GM19035 (cell line): ENCODE data around the gene TBC1D5.
"Not testable (repeated sequence)": the region's sequence is repeated elsewhere in the genome, so short reads cannot be mapped to it uniquely, and the experiment has no call there.

ENCODE experiments used
- ATAC-seq: cut with Tn5 transposase; IDR thresholded peaks from one replicate; pipeline ENCODE4 v1.9.1; 2021; ENCODE audit not compliant: unreplicated experiment

TBC1D5 gene

DNA sequence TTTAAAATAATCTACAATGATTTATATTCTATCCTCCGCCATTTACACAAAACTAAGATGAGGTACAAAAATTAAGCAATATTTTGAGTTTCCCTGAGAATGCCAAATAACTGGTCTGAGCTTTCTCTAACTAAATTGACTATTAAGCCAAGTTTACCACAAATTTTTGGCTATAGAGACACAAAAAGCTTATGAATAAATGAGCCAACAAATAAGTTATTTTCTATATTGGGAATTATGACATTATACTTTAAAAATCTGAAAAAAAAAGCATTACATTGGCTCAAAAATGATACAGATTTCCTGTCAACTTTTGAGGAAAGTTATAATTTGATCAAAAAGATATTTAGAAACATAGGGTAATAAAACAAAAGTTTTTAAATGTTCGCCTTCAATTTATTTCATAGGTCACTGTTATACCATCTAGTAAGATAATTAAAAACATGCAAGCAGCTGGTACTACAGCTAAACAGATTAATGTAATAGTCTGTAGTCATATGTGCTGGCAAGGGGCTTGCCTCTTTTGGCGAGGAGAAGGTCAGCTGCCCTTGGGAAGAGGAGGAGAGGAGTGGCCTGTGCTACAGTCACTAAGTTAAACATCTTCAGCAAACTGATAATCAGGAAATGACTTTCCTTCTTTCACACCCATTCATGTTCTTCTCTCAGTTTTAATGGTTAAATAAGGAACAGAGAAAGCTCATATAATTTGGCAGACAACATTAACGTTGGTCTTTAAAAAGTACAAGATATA, 318.5 kb downstream of the TBC1D5 start:
- ATAC-seq: no peak

DNA sequence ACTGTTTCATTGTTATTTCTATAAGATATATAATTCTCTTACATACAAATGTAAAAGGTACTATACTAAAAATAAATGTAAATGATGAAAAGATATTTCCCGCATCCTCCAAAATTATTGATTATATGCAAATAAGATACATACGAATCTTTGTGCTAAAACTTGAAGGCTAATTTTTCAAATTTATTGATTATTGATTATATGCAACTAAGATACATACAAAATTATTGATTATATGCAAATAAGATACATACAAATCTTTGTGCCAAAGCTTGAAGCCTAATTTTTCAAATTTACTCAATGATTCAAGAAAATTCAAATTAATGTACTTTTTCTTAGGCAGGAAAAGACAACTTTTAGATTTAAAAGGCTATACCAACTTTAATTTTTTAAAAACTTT, 319.8 kb downstream of the TBC1D5 start:
- ATAC-seq: no peak

DNA sequence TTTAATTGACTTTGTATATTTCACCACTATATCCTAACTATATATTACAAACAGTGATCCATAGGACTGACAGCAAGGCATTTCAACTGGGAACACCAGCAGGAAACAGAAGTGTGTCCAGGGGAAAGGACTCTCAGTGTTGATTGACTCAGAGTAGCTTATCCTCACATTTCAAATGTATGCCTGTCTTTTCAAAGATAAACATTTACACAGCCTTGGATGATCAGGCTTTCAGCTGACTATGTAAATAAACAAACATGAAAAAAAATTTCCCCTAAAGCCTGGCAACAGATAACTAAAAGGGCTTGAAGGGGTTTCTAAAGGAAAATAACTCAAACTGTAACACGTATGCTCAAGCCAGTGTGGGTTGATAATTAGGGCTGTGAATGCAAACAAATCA, 321.8 kb downstream of the TBC1D5 start:
- no peak for ATAC-seq

DNA sequence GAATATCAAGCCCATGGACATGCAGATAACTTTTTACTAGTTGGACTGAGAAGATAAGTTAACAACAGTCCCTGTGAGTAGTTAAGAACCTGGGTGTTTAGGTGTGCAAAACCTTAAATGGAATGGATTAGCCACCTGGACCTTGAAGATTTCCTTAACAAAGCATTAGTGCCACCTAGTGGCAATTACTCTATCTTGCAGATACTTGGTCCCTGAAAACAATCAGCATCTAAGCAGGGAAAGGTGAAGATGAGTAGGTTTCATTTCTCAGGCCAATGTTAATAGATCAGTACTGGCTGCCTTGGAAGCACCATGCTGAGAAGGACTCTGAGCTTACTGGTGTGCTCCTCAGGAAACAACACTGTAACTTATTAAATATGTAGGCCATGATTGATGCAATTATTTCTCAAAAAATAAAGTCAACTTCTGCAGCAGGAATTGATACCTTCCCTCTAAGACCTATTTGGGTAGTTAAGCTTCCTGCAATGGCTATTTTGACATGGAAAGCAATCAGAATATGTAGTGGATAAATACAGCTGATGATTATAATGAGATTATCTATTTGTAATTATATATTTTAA, 329.4 kb downstream of the TBC1D5 start:
- peak; percentile 85 for ATAC-seq

DNA sequence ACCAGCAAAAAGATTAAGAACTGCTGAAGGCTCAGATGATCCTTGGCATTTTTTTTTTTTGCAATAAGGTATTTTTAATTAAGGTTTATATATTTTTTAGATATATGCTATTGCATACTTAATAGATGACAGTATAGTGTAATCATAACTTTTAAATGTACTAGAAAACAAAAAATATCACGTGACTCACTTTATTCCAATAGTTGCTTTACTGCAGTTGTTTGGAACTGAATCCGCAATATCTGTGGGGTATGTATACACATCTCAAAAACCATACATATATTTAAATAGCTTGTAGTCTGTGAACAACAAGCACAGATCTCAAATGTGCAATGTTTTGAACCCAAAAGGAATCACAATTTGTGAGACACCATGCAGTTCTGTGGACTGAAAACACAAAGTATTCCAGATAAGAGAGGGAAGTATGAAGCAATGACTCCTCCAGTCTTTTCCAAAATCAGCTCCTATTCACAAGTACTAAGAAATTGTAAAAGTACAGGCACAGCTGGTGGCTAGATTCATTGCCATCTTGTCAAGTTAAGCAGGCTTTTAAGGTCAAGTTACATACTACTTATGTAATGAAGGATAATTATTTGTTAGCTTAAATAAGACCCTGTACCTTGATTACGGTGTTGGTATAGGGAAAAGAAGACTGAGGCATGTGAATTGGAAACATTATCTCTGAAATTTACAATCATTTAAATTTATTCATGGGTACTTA, 331.1 kb downstream of the TBC1D5 start:
- ATAC-seq: no peak

DNA sequence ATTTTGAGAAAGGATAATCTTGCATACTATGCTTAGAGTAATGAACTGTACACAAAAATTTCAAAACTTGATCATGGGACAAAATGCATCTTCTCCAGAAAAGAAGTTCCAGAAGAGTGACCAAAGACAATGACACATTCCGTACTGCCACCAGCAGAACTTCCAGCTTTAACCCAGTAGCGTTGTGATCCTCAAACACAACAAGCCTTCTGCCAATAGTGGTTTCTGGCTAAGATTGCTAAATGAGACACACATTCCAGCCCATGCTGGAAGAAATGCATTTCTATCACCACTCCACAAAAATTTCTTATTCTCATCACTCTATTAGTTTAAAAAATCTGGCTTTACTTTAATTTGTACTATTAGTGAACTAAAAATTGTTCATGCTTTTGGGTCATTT, 334.9 kb downstream of the TBC1D5 start:
- ATAC-seq: no peak

DNA sequence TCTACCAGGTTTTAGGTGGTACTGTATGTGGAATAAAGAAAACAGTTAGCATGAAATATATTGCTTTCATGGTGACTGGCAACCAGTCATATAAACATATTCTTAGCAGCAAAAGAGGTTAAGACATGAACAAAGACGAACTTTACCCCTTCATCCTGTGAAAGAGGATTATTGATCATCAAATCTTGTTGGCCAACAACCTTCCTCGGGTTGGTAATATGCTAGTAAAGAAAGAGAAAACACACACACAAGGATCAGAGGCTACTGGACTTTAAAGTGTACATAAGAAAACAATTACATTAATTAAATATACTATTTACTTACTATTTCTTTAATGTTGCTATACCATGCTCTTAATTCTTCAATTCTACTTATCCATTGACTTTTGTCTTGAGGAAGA, 337.9 kb downstream of the TBC1D5 start:
- no peak for ATAC-seq

DNA sequence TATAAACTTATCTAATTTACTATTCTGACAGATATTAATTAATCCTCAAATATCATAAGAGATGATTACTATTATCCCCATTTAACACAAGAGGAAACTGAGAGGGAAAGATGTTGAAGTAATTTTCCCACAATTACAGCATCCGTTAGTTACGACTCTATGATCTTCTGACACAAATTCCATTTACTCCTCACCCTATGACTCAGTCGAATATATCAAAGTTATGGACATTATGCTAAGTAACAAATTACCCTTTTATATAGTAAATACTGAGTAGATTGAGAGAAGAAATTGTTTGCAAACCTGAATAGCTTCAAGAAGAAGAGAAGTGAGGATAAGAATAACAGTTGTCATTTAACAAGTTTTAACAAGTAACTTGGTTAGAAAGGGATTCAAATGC, 340.0 kb downstream of the TBC1D5 start:
- ATAC-seq: no peak

DNA sequence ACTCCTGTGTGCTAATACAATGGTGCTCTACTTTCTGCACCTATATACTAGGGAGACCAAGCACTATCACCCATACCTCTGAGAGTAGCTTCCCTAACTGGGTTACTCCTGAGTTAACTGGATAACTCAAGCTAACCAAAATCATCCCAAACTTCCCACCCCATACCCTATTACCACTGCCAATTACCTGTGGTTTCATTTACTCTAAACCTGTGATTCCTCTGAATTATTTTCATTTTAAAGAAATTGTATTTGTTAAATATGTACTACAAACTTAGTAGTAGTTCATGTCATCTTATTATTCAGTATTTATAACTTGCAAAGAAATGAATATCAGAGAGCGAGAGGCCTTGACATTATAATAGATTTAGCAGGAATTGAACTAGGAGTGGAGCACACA, 340.5 kb downstream of the TBC1D5 start:
- no peak for ATAC-seq

DNA sequence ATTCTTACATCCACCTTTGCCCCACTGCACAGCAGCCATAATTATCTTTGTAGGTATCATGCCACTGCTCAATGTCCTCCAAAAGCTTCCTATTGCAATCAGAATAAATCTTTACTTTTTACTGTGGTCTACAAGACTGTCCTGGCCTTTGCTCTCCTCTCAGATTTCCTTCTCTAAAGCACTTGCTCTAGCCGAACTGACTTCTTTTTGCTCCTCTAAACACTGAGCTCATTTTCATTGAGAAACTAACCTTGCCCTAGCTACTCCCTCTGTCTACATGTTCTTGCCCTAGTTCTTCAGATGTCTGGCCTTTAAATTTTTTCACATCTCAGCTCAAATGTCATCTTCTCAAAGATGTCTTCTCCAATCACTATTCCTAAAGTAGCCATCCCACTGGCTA, 342.8 kb downstream of the TBC1D5 start:
- peak; percentile 41 for ATAC-seq

DNA sequence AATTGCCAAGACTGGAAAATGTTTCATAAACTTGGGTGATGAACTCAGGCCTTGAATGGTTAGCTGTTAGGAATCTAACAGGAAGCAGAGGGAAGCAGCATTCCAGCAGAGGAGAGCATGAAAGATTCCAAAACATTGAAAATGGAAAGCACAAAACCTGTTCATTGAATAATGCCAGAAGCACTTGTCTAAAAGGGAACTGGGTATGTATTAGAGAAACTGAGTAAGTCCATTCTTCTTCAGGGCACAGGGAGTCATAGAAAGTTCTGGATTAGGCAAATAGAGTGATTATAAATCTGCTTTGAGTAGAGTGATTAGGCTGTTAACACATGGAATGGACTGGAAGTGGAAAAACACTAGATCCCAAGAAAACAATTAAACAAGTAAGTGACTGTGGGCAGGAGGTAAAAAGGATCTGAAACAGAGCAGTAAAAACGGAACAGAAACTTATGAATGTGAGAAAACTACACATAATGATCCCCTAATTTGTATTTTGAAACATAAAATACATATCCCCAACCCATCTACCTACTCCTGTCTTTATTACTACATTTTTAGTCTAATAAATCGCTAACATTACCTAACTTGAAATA, 343.4 kb downstream of the TBC1D5 start:
- ATAC-seq: peak; percentile 96

DNA sequence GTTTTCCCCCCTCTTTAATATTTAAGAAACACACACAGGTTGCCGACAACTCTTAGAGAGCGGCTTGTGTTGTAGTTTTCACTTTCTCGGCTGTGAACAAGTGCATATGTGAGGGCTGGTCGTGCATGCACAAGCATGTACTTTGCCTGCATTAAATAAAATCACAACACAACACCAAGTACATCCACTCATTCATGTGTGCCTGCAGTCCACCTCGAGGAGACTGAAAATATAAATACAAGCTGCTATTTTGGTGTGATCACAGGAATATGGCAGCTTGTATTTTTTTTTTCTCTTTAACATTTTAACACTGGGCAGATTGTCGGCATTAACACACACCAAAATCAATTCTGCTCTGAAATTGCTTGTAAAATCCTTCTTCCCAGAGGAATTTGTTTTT, 346.4 kb downstream of the TBC1D5 start:
- ATAC-seq: no peak

DNA sequence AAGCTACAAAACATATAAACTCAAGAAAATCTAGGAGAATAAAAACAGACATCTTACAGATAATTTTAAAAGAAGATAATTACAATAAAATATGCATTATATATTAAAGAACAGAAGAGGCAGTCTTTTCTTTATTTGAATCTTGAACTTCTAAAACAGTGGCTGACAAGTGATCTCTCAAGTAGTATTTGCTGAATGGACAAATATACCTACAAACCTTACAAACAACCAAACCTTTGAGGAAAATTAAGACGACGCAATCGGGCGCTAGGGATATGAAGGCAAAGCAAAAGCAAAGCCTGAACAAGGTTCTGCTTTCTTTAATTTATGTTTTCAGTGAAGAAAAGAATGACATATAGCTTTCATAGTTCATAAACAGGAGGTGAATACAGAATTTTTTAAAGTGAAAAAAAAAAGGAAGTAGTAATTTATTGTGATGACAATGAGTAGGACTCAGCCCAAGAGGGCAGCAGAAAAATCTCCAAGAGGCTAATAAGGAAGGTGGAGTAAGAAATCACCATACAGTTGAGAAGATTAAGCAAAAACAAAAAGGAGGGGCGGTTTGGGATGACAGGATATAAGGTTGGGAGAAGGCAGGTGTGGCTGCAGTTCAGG, 347.8 kb downstream of the TBC1D5 start:
- ATAC-seq: no peak

DNA sequence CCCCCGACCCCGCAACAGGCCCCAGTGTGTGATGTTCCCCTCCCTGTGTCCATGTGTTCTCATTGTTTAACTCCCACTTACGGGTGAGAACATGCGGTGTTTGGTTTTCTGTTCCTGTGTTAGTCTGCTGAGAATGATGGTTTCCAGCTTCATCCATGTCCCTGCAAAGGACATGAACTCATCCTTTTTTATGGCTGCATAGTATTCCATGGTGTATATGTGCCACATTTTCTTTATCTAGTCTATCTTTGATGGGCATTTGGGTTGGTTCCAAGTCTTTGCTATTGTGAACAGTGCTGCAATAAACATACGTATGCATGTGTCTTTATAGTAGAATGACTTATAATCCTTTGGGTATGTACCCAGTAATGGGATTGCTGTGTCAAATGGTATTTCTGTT, 349.9 kb downstream of the TBC1D5 start:
- ATAC-seq: not testable (repeated sequence)

DNA sequence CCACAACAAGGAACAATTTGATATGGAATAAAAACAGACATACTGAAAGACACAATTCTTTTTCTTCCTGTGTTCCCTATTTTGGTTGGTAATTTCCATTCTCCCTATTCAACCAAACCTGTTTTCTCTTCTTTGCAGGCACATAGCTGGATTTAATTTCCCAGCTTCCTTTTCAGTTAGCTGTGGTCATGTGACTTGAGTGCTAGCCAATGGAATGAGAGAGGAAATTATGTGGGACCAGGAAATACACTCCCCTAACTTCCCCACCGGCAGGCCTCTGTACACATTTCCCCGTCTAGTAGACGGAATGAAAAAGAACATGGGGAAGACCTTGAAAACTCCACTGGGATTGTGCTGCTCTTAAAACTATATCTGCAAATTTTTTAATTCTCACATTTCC, 351.6 kb downstream of the TBC1D5 start:
- ATAC-seq: no peak

DNA sequence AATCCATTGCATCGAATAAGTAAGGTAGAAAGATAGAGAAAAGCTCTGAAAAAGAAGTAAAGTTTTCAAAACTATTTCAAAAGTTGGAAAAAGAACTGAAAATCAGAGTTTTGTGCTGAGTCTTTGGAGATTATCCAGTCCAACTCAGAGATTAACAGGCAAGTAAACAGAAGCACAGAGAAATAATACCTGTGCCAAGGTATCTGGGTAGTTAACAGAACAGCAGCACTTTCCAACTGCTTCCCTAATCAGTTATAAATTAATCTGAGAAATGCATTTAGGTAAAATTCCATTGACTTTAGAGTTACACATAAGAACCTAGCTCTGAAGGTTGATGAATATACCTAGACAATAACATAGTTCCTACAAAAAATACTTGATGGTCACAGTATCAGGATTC, 355.3 kb downstream of the TBC1D5 start:
- no peak for ATAC-seq

DNA sequence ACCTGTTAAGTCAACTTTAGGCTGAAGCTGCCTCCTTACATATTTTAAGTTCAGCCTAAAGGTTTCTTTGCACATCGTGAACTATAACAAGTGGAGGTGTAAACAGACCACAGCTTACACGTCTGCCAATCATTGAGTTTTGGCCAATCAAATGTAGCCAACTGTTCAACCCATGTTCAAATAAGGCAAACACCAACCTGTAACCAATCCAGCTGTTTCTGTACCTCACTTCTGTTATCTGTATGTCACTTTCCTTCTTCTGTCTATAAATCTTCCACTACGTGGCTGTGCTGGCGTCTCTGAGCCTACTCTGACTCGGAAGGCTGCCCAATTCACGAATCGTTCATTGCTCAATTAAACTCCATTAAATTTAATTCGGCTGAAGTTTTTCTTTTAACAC, 356.0 kb downstream of the TBC1D5 start:
- ATAC-seq: no peak

DNA sequence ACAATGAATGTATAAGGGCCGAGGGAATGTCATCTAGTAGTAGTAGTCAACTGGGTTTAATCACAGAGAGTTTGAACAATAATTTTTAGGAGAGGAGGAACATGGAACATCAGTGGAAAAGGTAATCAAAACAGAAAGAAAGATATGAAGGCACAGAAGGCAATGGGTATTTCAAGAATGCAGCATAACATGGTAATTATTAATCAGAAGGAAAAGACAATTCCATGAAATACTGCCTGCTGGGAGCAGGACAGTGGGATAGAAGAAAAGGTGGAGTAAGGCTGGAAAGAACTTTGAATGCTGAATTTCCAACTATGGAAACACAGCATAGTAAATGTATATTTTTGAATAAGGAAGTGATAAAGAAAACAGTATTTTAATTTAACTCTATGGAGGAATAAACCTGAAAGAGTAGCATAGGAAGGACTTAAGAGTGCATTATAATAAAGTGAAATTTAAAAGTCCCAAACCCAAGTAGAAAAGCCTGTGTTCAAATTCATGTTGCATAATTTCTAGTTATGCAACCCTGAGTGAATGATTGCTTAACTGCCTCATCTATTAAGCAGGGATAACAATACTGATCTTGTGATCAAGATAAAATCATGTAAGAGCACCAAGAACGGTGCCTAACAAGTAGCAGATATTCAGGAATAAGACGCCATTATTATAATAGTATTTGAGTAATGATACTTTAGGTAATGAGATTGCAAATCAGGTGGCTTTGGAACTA, 357.7 kb downstream of the TBC1D5 start:
- ATAC-seq: no peak

DNA sequence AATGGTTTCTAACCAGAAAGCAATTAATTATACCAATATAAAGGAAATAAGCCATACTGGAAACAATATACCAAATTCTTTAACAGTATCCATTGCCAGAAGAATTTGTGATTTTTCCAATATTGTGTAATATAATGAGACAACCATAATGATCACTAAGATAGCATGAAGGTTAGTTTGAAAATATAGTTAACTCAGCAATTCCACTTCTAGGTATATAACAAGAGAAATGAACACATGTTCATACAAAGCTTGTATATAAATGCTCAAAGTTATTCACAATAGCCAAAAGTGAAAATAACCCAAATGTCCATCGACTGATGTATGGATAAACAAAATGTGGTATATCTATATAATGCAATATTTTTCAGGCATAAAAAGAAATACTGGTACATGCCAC, 369.1 kb downstream of the TBC1D5 start:
- no peak for ATAC-seq

DNA sequence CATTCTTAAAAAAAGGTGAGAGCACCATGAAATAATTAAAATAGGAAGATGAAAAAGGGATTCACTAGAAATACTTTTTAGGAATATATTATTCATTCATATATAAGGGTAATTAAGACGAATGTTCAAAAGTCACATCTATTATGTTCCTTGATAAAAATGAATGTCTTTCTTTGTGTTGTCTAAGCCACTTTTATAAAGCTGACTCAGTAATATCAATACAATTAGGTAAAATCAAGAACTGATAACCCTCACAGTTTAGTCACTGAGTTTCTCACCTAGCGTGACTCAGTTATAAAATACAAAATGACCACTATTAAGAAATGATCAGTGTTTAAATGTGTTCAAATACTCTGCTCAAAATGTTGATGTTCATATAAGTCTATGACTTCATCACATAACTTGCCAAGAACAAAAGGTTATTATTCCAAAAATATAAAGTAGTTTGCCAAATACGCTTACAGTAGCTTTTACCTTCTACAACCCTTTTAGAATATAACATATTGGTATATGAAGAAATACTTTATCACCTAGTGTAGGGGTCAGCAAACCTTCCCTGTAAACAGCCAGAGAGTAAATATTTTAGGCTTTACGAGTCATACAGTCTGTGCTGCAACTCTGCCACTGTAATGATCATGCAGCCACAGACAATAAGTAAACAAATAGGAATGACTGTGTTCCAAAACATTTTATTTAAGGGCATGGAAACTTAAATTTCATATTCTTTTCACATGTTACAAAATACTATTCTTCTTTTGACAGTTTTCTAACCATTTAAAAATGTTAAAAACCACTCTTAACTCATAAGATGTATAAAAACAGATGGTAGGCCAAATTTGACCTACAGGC, 369.8 kb downstream of the TBC1D5 start:
- ATAC-seq: no peak
